ENCODE results near the gene MGST1. TPM values are rescaled to one million over a fixed set of nuclear protein-coding genes. Genes with fewer than 3 reads are reported as not detected.

The MGST1 gene, protein sequence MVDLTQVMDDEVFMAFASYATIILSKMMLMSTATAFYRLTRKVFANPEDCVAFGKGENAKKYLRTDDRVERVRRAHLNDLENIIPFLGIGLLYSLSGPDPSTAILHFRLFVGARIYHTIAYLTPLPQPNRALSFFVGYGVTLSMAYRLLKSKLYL
- 17.9 to 45.6 TPM (median 23.9 TPM) in 3 replicates for total RNA-seq
- long read RNA-seq, transcript MGST1-205 (4 exons, 914 nt), result major isoform, 18 of 20 reads
- long read RNA-seq, partial matches to known transcripts, result 0 of 20 reads
- long read RNA-seq, other reads (novel, unspliced or antisense), result 1 of 20 reads

DNA sequence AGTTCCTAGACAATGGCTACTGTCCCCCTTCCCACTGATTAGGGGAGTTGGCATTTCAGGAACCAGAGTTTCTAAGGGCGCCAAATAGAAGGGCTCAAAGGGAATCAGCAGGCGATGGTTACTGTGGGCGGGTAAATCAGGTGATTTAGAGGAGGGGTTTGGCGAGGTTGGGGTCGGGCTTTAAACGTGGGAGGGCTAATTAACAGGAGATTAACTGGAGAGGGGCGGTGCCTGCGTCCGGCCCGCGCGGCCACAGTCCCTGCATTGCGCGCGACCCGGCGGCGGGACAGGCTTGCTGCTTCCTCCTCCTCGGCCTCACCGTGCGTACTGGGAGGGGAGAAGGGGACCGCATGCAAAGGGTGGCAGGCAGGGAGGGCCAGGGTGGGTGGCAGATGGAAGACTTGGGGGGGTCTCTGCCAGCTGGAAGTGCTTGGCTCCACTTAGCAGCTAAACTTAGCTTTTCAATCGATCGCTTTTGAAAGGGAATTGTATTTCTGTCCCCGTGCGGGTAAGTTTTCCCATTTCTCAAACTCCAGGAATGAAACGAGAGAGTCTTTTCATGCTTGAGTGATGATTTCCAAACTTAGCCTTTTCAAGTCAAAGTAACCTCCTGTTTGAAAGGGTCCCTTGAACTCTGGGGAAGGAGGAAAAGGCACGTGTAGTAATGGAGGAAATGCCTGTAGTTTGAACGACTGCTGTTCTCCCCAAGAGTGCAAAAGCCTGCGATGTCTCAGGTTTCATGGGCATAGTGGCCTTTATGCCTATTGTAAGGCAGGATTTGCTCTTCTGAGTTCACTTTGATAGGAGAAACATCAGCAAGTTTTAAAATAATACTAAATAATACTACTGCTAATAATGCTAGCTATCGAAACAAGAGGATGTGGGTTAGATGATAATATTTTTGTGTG is at the start of gene MGST1:
MGST1 (plus strand) TSS at position 255 of the 908 bp plus-strand sequence. CDS start 6,608 bp downstream, outside the sequence.
- Mint-ChIP-seq H3K4me1 (ENCODE audit: low read depth) (peaks cover 44% of the 10 kb centered on the region), H3K27ac (ENCODE audit: unreplicated experiment) (peak within 1 kb of the TSS; percentile 92), H3K27me3 (ENCODE audit: low read depth) (no peaks in the 10 kb centered on the region), H3K4me3 (ENCODE audit: unreplicated experiment) (peak within 1 kb of the TSS; percentile 84), H3K9me3 (ENCODE audit: low read depth) (peaks cover 2% of the 10 kb centered on the region), H3K36me3 (ENCODE audit: low read depth) (no peaks in the 10 kb centered on the region)
- TF ChIP-seq, protein P1, sequence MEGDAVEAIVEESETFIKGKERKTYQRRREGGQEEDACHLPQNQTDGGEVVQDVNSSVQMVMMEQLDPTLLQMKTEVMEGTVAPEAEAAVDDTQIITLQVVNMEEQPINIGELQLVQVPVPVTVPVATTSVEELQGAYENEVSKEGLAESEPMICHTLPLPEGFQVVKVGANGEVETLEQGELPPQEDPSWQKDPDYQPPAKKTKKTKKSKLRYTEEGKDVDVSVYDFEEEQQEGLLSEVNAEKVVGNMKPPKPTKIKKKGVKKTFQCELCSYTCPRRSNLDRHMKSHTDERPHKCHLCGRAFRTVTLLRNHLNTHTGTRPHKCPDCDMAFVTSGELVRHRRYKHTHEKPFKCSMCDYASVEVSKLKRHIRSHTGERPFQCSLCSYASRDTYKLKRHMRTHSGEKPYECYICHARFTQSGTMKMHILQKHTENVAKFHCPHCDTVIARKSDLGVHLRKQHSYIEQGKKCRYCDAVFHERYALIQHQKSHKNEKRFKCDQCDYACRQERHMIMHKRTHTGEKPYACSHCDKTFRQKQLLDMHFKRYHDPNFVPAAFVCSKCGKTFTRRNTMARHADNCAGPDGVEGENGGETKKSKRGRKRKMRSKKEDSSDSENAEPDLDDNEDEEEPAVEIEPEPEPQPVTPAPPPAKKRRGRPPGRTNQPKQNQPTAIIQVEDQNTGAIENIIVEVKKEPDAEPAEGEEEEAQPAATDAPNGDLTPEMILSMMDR (IDR thresholded peaks at IDR 0.05), result no peak
- no peak for DNase-seq (ENCODE audit: low spot score)

DNA sequence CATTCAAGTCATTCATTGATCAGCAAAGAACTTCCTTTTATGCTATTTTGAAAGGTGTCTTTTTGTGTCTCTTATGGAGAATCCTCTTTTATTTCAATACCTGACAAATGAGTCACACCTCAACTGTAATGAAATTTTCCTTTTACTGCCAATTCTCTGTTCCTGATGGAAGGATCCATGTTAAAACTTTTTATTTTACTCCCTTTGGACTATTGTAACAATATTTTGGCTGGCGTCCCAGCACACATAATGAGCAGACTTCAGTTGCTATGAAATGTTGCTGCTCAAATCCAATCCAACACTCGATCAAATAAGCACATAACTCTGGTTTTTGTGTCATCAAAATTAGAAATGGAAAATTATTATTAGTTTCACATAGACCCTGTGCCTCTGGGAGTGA is 48.0 kb upstream of the MGST1 start:
- peak overlapping the region; percentile 29 for H3K27ac Mint-ChIP-seq (ENCODE audit: unreplicated experiment)
- no peak for DNase-seq (ENCODE audit: low spot score)
- no peaks in the 10 kb centered on the region for H3K27me3 Mint-ChIP-seq (ENCODE audit: low read depth)
- H3K9me3 Mint-ChIP-seq (ENCODE audit: low read depth), result no peaks in the 10 kb centered on the region
- peaks cover 8% of the 10 kb centered on the region for H3K4me1 Mint-ChIP-seq (ENCODE audit: low read depth)
- no peaks in the 10 kb centered on the region for H3K36me3 Mint-ChIP-seq (ENCODE audit: low read depth)
- no peak overlapping the region for H3K4me3 Mint-ChIP-seq (ENCODE audit: unreplicated experiment)
- TF ChIP-seq, protein P1 (IDR thresholded peaks at IDR 0.05), result no peak

DNA sequence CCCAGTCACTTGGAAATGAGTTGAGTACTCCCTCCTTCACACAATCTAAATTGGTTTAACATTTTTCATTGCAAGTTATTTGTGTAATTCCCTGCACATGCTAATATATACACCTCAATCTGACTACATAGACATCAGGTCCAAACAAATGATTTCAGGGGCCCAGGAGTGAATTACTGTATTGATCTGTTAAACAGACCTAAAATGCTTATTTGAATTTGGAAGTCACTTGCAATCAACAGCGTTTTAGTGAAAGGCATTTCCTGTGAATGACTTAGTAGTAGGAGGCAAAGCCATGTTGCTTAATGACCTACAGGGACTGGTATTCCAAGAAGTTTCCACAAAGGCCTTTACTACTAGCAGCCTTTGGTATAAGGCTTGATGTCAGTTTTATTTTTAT is 47.3 kb upstream of the MGST1 start:
- Mint-ChIP-seq H3K9me3 (ENCODE audit: low read depth) (no peaks in the 10 kb centered on the region), H3K4me1 (ENCODE audit: low read depth) (peaks cover 8% of the 10 kb centered on the region), H3K27me3 (ENCODE audit: low read depth) (no peaks in the 10 kb centered on the region), H3K27ac (ENCODE audit: unreplicated experiment) (no peak overlapping the region), H3K4me3 (ENCODE audit: unreplicated experiment) (no peak overlapping the region), H3K36me3 (ENCODE audit: low read depth) (no peaks in the 10 kb centered on the region)
- TF ChIP-seq, protein P1 (IDR thresholded peaks at IDR 0.05), result no peak
- no peak for DNase-seq (ENCODE audit: low spot score)

DNA sequence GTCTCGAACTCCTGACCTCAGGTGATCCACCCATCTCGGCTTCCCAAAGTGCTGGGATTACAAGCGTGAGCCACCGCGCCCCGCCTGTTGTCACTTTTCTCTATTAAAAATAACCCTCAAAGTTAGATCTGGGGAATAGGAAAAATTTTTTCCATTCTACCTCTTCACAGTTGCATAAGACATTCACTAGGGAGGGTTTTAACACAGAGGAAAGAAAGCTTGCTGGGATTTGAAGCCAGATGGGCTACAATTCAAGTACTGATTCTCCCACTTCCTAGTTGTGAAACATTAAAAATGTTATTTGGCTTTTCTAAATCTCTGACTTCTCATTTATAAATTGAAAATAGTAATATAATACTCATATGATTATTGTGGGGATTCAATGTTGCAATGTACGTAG is 46.7 kb upstream of the MGST1 start:
- no peak overlapping the region for H3K4me3 Mint-ChIP-seq (ENCODE audit: unreplicated experiment)
- no peak overlapping the region for H3K27ac Mint-ChIP-seq (ENCODE audit: unreplicated experiment)
- no peaks in the 10 kb centered on the region for H3K36me3 Mint-ChIP-seq (ENCODE audit: low read depth)
- DNase-seq (ENCODE audit: low spot score), result no peak
- H3K27me3 Mint-ChIP-seq (ENCODE audit: low read depth), result no peaks in the 10 kb centered on the region
- H3K4me1 Mint-ChIP-seq (ENCODE audit: low read depth), result peaks cover 8% of the 10 kb centered on the region
- H3K9me3 Mint-ChIP-seq (ENCODE audit: low read depth), result no peaks in the 10 kb centered on the region
- TF ChIP-seq, protein P1 (IDR thresholded peaks at IDR 0.05), result no peak

DNA sequence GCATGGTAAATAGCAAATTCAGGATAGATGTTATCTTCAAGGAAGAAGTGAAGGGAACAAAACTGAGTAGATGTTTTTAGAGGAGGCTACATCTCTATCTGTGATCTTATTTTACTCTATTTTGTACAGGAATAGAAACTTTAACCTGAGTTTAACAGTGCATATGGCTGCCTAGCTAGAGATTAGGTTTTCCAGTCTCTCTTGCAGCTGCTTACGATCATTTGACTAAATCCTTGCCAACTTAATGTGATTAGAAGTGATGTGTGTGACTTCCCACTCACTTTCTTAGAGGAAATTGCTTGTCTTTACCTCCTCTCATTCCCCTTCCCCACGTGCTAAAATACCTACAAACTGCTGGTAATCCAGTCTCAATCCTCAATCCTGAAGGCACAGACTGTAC is 43.5 kb upstream of the MGST1 start:
- Mint-ChIP-seq H3K9me3 (ENCODE audit: low read depth) (peaks cover 4% of the 10 kb centered on the region), H3K27me3 (ENCODE audit: low read depth) (no peaks in the 10 kb centered on the region), H3K4me3 (ENCODE audit: unreplicated experiment) (no peak overlapping the region), H3K27ac (ENCODE audit: unreplicated experiment) (no peak overlapping the region), H3K36me3 (ENCODE audit: low read depth) (peaks cover 2% of the 10 kb centered on the region), H3K4me1 (ENCODE audit: low read depth) (peaks cover 14% of the 10 kb centered on the region)
- DNase-seq (ENCODE audit: low spot score), result no peak
- TF ChIP-seq, protein P1 (IDR thresholded peaks at IDR 0.05), result no peak

Data from chondrocyte (in vitro differentiated cells).